Glutamatergic neuron (in vitro differentiated cells): Measurements from ENCODE around the gene STXBP6. TPM values are rescaled to one million over a fixed set of nuclear protein-coding genes. Genes with fewer than 3 reads are reported as not detected.
"Not testable (repeated sequence)": the region's sequence is repeated elsewhere in the genome, so short reads cannot be mapped to it uniquely, and the experiment has no call there.

Source experiments
- DNase-seq: peaks from one replicate; pipeline ENCODE4 v3.0.0; 2022
- H3K27ac Mint-ChIP-seq: one replicate; pipeline ENCODE4 v1.8.0; 2020; ENCODE audit warnings: mild to moderate bottlenecking, mixed read lengths, inconsistent platforms; ENCODE audit not compliant: unreplicated experiment
- H3K27me3 Mint-ChIP-seq: one replicate; pipeline ENCODE4 v1.8.0; 2020; ENCODE audit warnings: mild to moderate bottlenecking, moderate library complexity, mixed read lengths, inconsistent platforms; ENCODE audit not compliant: unreplicated experiment
- H3K36me3 Mint-ChIP-seq: one replicate; pipeline ENCODE4 v1.8.0; 2020; ENCODE audit warnings: mild to moderate bottlenecking, mixed read lengths, inconsistent platforms; ENCODE audit not compliant: unreplicated experiment
- H3K4me1 Mint-ChIP-seq: one replicate; pipeline ENCODE4 v1.8.0; 2020; ENCODE audit warnings: mild to moderate bottlenecking, low read depth, mixed read lengths, inconsistent platforms; ENCODE audit not compliant: unreplicated experiment
- H3K4me3 Mint-ChIP-seq: one replicate; pipeline ENCODE4 v1.8.0; 2020; ENCODE audit warnings: mild to moderate bottlenecking, mixed read lengths, inconsistent platforms; ENCODE audit not compliant: unreplicated experiment
- H3K9me3 Mint-ChIP-seq: one replicate; pipeline ENCODE4 v1.8.0; 2020; ENCODE audit warnings: mild to moderate bottlenecking, moderate library complexity, mixed read lengths, inconsistent platforms; ENCODE audit not compliant: unreplicated experiment
- CTCF ChIP-seq: fragments of 200-600 bp; sonication (generic); IDR thresholded peaks from one replicate; pipeline ENCODE4 v1.5.0; 2021; ENCODE audit not compliant: partially characterized antibody, unreplicated experiment
- total RNA-seq: library from RNA; stranded (reverse); fragmentation: NEBNext Ultra II Directional; extraction: Animal tissue kit (Norgen Biotek cat#: 25700); gene quantifications from one replicate; pipeline ENCODE4 v1.2.1, GENCODE V29; 2021; ENCODE audit not compliant: unreplicated experiment

Gene STXBP6
- total RNA-seq, 1 donor from 2014 or later = 0.49 TPM

GRCh38 chr14:24838945-24839616, 210.9 kb downstream of the STXBP6 start:
- H3K36me3 Mint-ChIP-seq = no peaks in the 10 kb centered on the region
- DNase-seq = no peak
- no peaks in the 10 kb centered on the region for H3K4me1 Mint-ChIP-seq
- TF ChIP-seq CTCF = no peak
- H3K4me3 Mint-ChIP-seq = no peak overlapping the region
- no peaks in the 10 kb centered on the region for H3K27me3 Mint-ChIP-seq
- H3K27ac Mint-ChIP-seq = no peak overlapping the region
- no peaks in the 10 kb centered on the region for H3K9me3 Mint-ChIP-seq

DNA sequence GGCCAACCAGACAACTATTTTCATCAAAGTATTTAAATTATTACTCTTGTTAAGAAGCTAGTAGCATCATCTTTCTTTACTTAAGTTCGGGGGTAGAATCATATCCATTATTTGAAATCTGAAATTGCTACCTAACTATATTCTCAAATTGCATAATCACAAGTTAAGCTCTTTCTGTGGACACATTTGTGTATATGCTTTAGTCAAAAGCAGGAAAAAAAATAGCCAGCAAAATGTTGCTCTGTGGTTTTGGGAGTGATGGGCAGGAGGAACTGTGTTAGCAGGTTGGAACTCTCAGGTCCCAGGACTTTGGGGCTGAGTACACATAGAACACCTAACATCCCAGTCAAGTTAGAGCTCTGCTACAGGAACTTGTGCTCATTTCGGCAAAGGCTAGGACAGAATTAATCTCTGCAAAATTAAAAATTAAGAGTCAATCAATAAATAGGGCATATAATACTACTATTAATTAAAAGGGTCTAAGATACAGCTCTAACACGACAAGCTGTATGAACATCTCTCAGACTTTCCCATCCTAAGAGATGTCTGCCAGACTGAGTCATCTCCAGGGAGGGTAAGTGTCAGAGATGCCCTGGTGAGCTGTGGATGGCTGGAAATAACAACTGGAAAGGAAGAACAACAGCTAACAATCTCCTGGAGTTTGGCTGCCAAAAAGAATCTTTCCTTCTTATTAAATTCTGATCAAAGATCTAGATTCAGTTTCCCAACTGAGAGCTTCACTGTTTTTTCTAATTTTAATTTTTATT, 212.5 kb downstream of the STXBP6 start:
- no peaks in the 10 kb centered on the region for H3K27me3 Mint-ChIP-seq
- H3K4me3 Mint-ChIP-seq = no peak overlapping the region
- H3K27ac Mint-ChIP-seq = no peak overlapping the region
- H3K9me3 Mint-ChIP-seq = no peaks in the 10 kb centered on the region
- no peak for DNase-seq
- H3K4me1 Mint-ChIP-seq = no peaks in the 10 kb centered on the region
- no peaks in the 10 kb centered on the region for H3K36me3 Mint-ChIP-seq
- TF ChIP-seq CTCF = no peak

DNA sequence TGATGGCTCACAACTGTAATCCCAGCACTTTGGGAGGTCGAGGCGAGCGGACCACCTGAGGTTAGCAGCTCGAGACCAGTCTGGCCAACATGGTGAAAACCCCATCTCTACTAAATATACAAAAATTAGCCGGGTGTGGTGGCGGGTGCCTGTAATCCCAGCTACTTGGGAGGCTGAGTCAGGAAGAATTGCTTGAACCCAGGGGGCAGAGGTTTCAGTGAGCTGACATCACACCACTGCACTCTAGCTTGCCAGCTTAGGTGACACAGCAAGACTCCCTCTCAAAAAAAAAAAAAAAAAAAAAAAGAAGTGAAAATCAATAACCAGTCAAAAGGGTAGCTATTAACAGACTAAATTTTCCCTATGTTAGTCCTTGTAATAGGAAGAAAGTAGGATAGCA, 213.6 kb downstream of the STXBP6 start:
- not testable (repeated sequence) for H3K4me1 Mint-ChIP-seq, H3K36me3 Mint-ChIP-seq, H3K27ac Mint-ChIP-seq, H3K4me3 Mint-ChIP-seq, H3K9me3 Mint-ChIP-seq, H3K27me3 Mint-ChIP-seq, DNase-seq

- Mint-ChIP-seq H3K36me3 (no peaks in the 10 kb centered on the region), H3K27ac (no peak overlapping the region), H3K4me3 (no peak overlapping the region), H3K4me1 (no peaks in the 10 kb centered on the region), H3K27me3 (no peaks in the 10 kb centered on the region), H3K9me3 (no peaks in the 10 kb centered on the region)
- TF ChIP-seq CTCF = no peak
- no peak for DNase-seq
These were observed 215.0 kb downstream of the STXBP6 start for GRCh38 chr14:24834956-24835355.

DNA sequence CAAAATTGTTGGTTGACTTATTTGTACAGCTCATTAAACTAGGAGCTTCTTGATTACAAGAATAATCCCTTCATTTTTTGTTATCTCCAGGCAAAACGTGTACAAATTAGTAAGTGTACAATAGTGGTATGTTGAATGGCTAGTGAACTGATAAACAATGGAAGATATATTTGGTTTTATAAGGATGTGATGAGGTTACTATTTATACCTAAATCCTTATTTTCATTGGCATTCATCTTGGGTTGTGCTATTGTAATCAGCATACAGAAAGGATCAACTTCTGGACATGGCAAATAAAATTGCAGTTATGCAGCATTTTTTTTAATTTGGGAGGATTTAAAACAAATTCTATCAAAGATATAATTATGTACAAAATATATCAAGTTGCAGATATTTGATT, 216.6 kb downstream of the STXBP6 start:
- H3K4me3 Mint-ChIP-seq = no peak overlapping the region
- no peak for TF ChIP-seq CTCF
- no peaks in the 10 kb centered on the region for H3K27me3 Mint-ChIP-seq
- DNase-seq = no peak
- H3K9me3 Mint-ChIP-seq = no peaks in the 10 kb centered on the region
- H3K36me3 Mint-ChIP-seq = no peaks in the 10 kb centered on the region
- H3K27ac Mint-ChIP-seq = no peak overlapping the region
- no peaks in the 10 kb centered on the region for H3K4me1 Mint-ChIP-seq
